H1 (cell line): ENCODE results near the gene ENDOD1. TPM values are rescaled to one million over a fixed set of nuclear protein-coding genes. Genes with fewer than 3 reads are reported as not detected.

Experiments used
- CREB1 ChIP-seq: IDR thresholded peaks from 2 replicates; pipeline ENCODE4 v1.6.1; 2012; ENCODE audit warnings: inconsistent platforms
- polyA plus RNA-seq, 7 experiments: library from polyadenylated mRNA; depleted of rRNA in 3 of 7; stranded (reverse) in 5 of 7; unstranded in 2 of 7; fragments of >200 nt in 5 of 7; fragments of 200-250 nt in 2 of 7; gene quantifications; 1 replicate in 5 of 7; 2 replicates in 1 of 7; 4 replicates in 1 of 7; pipeline versions ENCODE4 v1.2.1 to v1.2.3, GENCODE V29; 2011 to 2013; ENCODE audit warnings: missing spikeins in 2 of 7, mixed read lengths in 2 of 7
- total RNA-seq: library from RNA; stranded (reverse); fragmentation: NEBNext Ultra II Directional; extraction: Animal tissue kit (Norgen Biotek cat#: 25700); gene quantifications from 2 replicates; pipeline ENCODE4 v1.2.1, GENCODE V29; 2021

The ENDOD1 gene
- total and polyA plus RNA-seq, 2 of the 8 experiments (the other 6 are each of a cell fraction or from before 2014, with no cell fraction given), result 1.2 to 2.5 TPM

DNA sequence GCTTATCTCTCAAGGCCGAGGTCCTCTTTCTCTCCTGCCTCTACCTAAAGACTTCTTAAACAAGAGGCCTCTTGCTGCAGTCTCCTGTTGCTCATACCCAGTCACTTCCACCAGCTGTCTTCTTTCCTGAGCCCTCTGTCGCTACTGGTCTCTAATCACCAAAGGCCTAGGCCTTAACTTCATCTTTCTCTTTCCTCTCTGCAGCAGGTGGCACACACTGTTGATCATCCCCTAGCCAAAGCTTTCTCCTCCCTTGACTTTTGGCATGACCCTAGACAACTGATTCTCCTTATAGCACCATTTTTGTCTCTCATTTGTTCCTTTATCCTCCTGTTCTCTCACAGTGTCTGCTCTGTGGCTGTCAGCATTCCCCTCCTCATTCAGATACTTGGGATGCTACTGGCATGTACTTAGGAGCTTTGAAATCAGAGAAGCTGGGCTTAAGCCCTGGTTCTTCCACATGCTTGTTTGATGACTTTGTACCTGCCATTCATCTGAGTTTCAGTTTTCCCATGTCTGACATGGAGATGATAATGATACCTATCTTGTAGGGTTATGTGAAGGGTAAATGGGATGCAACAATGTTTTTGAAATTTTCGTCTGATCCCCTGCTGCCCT, 22.4 kb downstream of the ENDOD1 start (continued):
- no peak for TF ChIP-seq CREB1
